ENCODE measurements around the gene NAALADL2. TPM values are rescaled to one million over a fixed set of nuclear protein-coding genes. Genes with fewer than 3 reads are reported as not detected.

Gene NAALADL2
- total RNA-seq, 2 experiments from 2014 or later: not detected

- Mint-ChIP-seq H3K4me1 (no peaks in the 10 kb centered on the region), H3K9me3 (peaks cover 4% of the 10 kb centered on the region), H3K27ac (no peak overlapping the region), H3K4me3 (no peak overlapping the region), H3K36me3 (ENCODE audit: low read depth) (no peaks in the 10 kb centered on the region), H3K27me3 (no peaks in the 10 kb centered on the region)
- POLR2A ChIA-PET: no interaction called here
- CTCF ChIA-PET: no interaction called here
- DNase-seq: no peak
Observed at GRCh38 chr3:175018946-175019727, 160.0 kb downstream of the NAALADL2 start.

- CTCF ChIA-PET: no interaction called here
Observed at GRCh38 chr3:175020101-175020500, 161.0 kb downstream of the NAALADL2 start.

GRCh38 chr3:175029828-175030227 lies 170.7 kb downstream of the NAALADL2 start:
- Mint-ChIP-seq H3K36me3 (ENCODE audit: low read depth) (no peaks in the 10 kb centered on the region), H3K4me3 (no peak overlapping the region), H3K4me1 (no peaks in the 10 kb centered on the region), H3K27ac (no peak overlapping the region), H3K9me3 (no peaks in the 10 kb centered on the region), H3K27me3 (no peaks in the 10 kb centered on the region)
- ChIA-PET CTCF (no interaction called here), POLR2A (no interaction called here)
- no peak for DNase-seq

More at GRCh38 chr3:175020101-175020500, 161.0 kb downstream of the NAALADL2 start:
- POLR2A ChIA-PET: no interaction called here
- no peak for DNase-seq
- Mint-ChIP-seq H3K27ac (no peak overlapping the region), H3K36me3 (ENCODE audit: low read depth) (no peaks in the 10 kb centered on the region), H3K9me3 (peaks cover 2% of the 10 kb centered on the region), H3K4me3 (no peak overlapping the region), H3K27me3 (no peaks in the 10 kb centered on the region), H3K4me1 (no peaks in the 10 kb centered on the region)

GRCh38 chr3:175039875-175040274 lies 180.7 kb downstream of the NAALADL2 start:
- H3K4me3 Mint-ChIP-seq: no peak overlapping the region
- no peaks in the 10 kb centered on the region for H3K4me1 Mint-ChIP-seq
- no peak overlapping the region for H3K27ac Mint-ChIP-seq
- H3K9me3 Mint-ChIP-seq: no peaks in the 10 kb centered on the region
- CTCF ChIA-PET: no interaction called here
- no peaks in the 10 kb centered on the region for H3K27me3 Mint-ChIP-seq
- POLR2A ChIA-PET: no interaction called here
- H3K36me3 Mint-ChIP-seq (ENCODE audit: low read depth): no peaks in the 10 kb centered on the region
- DNase-seq: no peak

GRCh38 chr3:175041369-175041768 lies 182.2 kb downstream of the NAALADL2 start:
- no peaks in the 10 kb centered on the region for H3K4me1 Mint-ChIP-seq
- H3K9me3 Mint-ChIP-seq: no peaks in the 10 kb centered on the region
- no peaks in the 10 kb centered on the region for H3K27me3 Mint-ChIP-seq
- ChIA-PET CTCF (no interaction called here), POLR2A (no interaction called here)
- DNase-seq: no peak
- no peak overlapping the region for H3K27ac Mint-ChIP-seq
- no peak overlapping the region for H3K4me3 Mint-ChIP-seq
- H3K36me3 Mint-ChIP-seq (ENCODE audit: low read depth): no peaks in the 10 kb centered on the region

- H3K36me3 Mint-ChIP-seq (ENCODE audit: low read depth): no peaks in the 10 kb centered on the region
- H3K9me3 Mint-ChIP-seq: peaks cover 3% of the 10 kb centered on the region
- no peaks in the 10 kb centered on the region for H3K4me1 Mint-ChIP-seq
- no peak overlapping the region for H3K4me3 Mint-ChIP-seq
- H3K27me3 Mint-ChIP-seq: no peaks in the 10 kb centered on the region
- ChIA-PET POLR2A (no interaction called here), CTCF (no interaction called here)
- no peak for DNase-seq
- no peak overlapping the region for H3K27ac Mint-ChIP-seq
Observed at GRCh38 chr3:175046601-175047000, 187.5 kb downstream of the NAALADL2 start.

- DNase-seq: no peak
- H3K4me3 Mint-ChIP-seq: no peak overlapping the region
- ChIA-PET CTCF (no interaction called here), POLR2A (no interaction called here)
- H3K36me3 Mint-ChIP-seq (ENCODE audit: low read depth): no peaks in the 10 kb centered on the region
- H3K27ac Mint-ChIP-seq: no peak overlapping the region
- H3K4me1 Mint-ChIP-seq: no peaks in the 10 kb centered on the region
- peaks cover 3% of the 10 kb centered on the region for H3K9me3 Mint-ChIP-seq
- H3K27me3 Mint-ChIP-seq: no peaks in the 10 kb centered on the region
Observed at GRCh38 chr3:175047786-175048185, 188.7 kb downstream of the NAALADL2 start.

GRCh38 chr3:175057401-175057800 lies 198.3 kb downstream of the NAALADL2 start:
- DNase-seq: no peak
- Mint-ChIP-seq H3K36me3 (ENCODE audit: low read depth) (no peaks in the 10 kb centered on the region), H3K27me3 (no peaks in the 10 kb centered on the region), H3K27ac (no peak overlapping the region), H3K9me3 (peaks cover 6% of the 10 kb centered on the region), H3K4me3 (no peak overlapping the region), H3K4me1 (no peaks in the 10 kb centered on the region)
- ChIA-PET CTCF (no interaction called here), POLR2A (no interaction called here)

- DNase-seq: no peak
- no peak overlapping the region for H3K4me3 Mint-ChIP-seq
- ChIA-PET CTCF (no interaction called here), POLR2A (no interaction called here)
- no peak overlapping the region for H3K27ac Mint-ChIP-seq
- H3K9me3 Mint-ChIP-seq: peaks cover 4% of the 10 kb centered on the region
- H3K27me3 Mint-ChIP-seq: no peaks in the 10 kb centered on the region
- H3K36me3 Mint-ChIP-seq (ENCODE audit: low read depth): no peaks in the 10 kb centered on the region
- H3K4me1 Mint-ChIP-seq: no peaks in the 10 kb centered on the region
Observed at GRCh38 chr3:175059788-175060187, 200.7 kb downstream of the NAALADL2 start.

GRCh38 chr3:175065497-175065896 lies 206.4 kb downstream of the NAALADL2 start:
- POLR2A ChIA-PET: no interaction called here
- no peak overlapping the region for H3K4me3 Mint-ChIP-seq
- no peak overlapping the region for H3K27ac Mint-ChIP-seq
- no peaks in the 10 kb centered on the region for H3K36me3 Mint-ChIP-seq (ENCODE audit: low read depth)
- no peaks in the 10 kb centered on the region for H3K27me3 Mint-ChIP-seq
- no peak for DNase-seq
- H3K9me3 Mint-ChIP-seq: peaks cover 3% of the 10 kb centered on the region
- no peaks in the 10 kb centered on the region for H3K4me1 Mint-ChIP-seq
- CTCF ChIA-PET: no interaction called here

- Mint-ChIP-seq H3K27ac (no peak overlapping the region), H3K27me3 (no peaks in the 10 kb centered on the region), H3K4me3 (no peak overlapping the region), H3K9me3 (peaks cover 3% of the 10 kb centered on the region), H3K36me3 (ENCODE audit: low read depth) (no peaks in the 10 kb centered on the region), H3K4me1 (no peaks in the 10 kb centered on the region)
- ChIA-PET CTCF (no interaction called here), POLR2A (no interaction called here)
- DNase-seq: no peak
Observed at GRCh38 chr3:175066617-175067415, 207.7 kb downstream of the NAALADL2 start.

GRCh38 chr3:175068587-175068986 lies 209.5 kb downstream of the NAALADL2 start:
- no peak for DNase-seq
- no peak overlapping the region for H3K27ac Mint-ChIP-seq
- H3K9me3 Mint-ChIP-seq: peaks cover 3% of the 10 kb centered on the region
- ChIA-PET CTCF (no interaction called here), POLR2A (no interaction called here)
- no peak overlapping the region for H3K4me3 Mint-ChIP-seq
- H3K36me3 Mint-ChIP-seq (ENCODE audit: low read depth): no peaks in the 10 kb centered on the region
- no peaks in the 10 kb centered on the region for H3K27me3 Mint-ChIP-seq
- no peaks in the 10 kb centered on the region for H3K4me1 Mint-ChIP-seq

- no peaks in the 10 kb centered on the region for H3K4me1 Mint-ChIP-seq
- CTCF ChIA-PET: no interaction called here
- no peak overlapping the region for H3K27ac Mint-ChIP-seq
- H3K4me3 Mint-ChIP-seq: no peak overlapping the region
- no peak for DNase-seq
- no peaks in the 10 kb centered on the region for H3K36me3 Mint-ChIP-seq (ENCODE audit: low read depth)
- H3K27me3 Mint-ChIP-seq: no peaks in the 10 kb centered on the region
- peaks cover 5% of the 10 kb centered on the region for H3K9me3 Mint-ChIP-seq
- POLR2A ChIA-PET: no interaction called here
Observed at GRCh38 chr3:175070946-175071345, 211.8 kb downstream of the NAALADL2 start.
